Neutrophil (primary cell): ENCODE measurements around the gene KMT2B.

ENCODE experiments used
- H3K27ac ChIP-seq: fragments of 200-600 bp; sonication (generic); 2 replicates; pipeline ENCODE4 v1.5.1; 2016; ENCODE audit warnings: mild to moderate bottlenecking, moderate library complexity
- H3K27me3 ChIP-seq: fragments of 200-600 bp; sonication (generic); 2 replicates; pipeline ENCODE4 v1.6.0; 2016; ENCODE audit warnings: mild to moderate bottlenecking
- H3K36me3 ChIP-seq: fragments of 200-600 bp; sonication (generic); 2 replicates; pipeline ENCODE4 v1.5.1; 2017
- H3K4me1 ChIP-seq, 2 experiments: fragments of 200-600 bp in 1 of 2; sonication (generic) in 1 of 2; 1 replicate in 1 of 2; 2 replicates in 1 of 2; pipeline versions ENCODE4 v1.5.1 to v1.6.1; 2013 to 2016; ENCODE audit warnings: low read depth in 1 of 2, low read length in 1 of 2, mild to moderate bottlenecking in 1 of 2, moderate library complexity in 1 of 2; ENCODE audit not compliant: control insufficient read depth in 1 of 2, insufficient read depth in 1 of 2
- H3K4me3 ChIP-seq, 2 experiments: fragments of 200-600 bp in 1 of 2; sonication (generic) in 1 of 2; 1 replicate in 1 of 2; 2 replicates in 1 of 2; pipeline ENCODE4 v1.5.1; 2013 to 2016; ENCODE audit warnings: low read depth in 1 of 2, low read length in 1 of 2, mild to moderate bottlenecking in 1 of 2, moderate library complexity in 1 of 2
- H3K9me3 ChIP-seq: fragments of 200-600 bp; sonication (generic); 2 replicates; pipeline ENCODE4 v1.5.1; 2016
- CTCF ChIP-seq: fragments of 200-600 bp; sonication (generic); IDR thresholded peaks from 2 replicates; pipeline ENCODE4 v1.5.1; 2016; ENCODE audit warnings: antibody characterized with exemption

KMT2B gene

DNA sequence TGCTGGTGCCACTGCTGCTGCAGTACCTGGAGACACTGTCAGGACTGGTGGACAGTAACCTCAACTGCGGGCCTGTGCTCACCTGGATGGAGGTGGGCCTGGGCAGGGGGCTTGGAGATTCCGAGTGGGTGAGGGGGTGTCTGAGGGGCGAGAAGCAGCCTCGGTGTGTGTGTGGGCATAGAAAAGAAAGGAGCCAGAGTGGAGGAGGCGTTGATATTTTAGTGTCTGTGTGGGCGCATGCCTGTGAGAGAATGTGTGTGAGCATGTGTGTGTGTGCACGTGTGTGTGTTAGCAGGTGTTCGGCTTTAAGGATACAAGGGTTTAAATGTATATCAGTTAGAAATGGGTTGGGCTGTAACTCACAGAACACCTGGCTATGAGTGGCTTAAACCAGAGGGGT is 61.2 kb downstream of the KMT2B start:
- Histone ChIP-seq H3K4me3 (no peak overlapping the region), H3K27me3 (no peaks in the 10 kb centered on the region), H3K36me3 (peaks cover 65% of the 10 kb centered on the region), H3K4me1 (peaks cover 15 to 19% of the 10 kb centered on the region in 2 experiments), H3K9me3 (no peaks in the 10 kb centered on the region), H3K27ac (no peak overlapping the region)
- TF ChIP-seq CTCF = no peak

- Histone ChIP-seq H3K27ac (no peak overlapping the region), H3K4me1 (peaks cover 9 to 12% of the 10 kb centered on the region in 2 experiments), H3K27me3 (no peaks in the 10 kb centered on the region), H3K9me3 (no peaks in the 10 kb centered on the region), H3K4me3 (no peak overlapping the region), H3K36me3 (peaks cover 76% of the 10 kb centered on the region)
- no peak for TF ChIP-seq CTCF
Measured at GRCh38 chr19:35780058-35780457, 62.3 kb downstream of the KMT2B start.

DNA sequence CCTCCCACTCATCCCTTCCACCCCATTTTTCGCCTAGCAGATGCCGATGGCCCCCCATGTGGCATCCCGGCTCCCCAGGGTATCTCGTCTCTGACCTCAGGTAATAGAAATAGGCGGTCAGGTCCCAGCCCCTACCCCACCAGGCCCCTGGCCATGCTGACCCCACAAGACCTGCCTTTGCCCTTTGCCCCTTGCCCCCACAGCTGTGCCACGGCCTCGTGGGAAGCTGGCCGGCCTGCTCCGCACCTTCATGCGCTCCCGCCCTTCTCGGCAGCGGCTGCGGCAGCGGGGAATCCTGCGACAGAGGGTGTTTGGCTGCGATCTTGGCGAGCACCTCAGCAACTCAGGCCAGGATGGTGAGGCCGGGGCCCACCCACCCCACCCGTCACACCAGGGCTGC is 62.9 kb downstream of the KMT2B start:
- Histone ChIP-seq H3K36me3 (peaks cover 82% of the 10 kb centered on the region), H3K9me3 (no peaks in the 10 kb centered on the region)
- no peak for TF ChIP-seq CTCF

GRCh38 chr19:35781650-35782049 is 63.8 kb downstream of the KMT2B start:
- H3K9me3 ChIP-seq = no peaks in the 10 kb centered on the region
- H3K36me3 ChIP-seq = peaks cover 91% of the 10 kb centered on the region
- H3K27me3 ChIP-seq = no peaks in the 10 kb centered on the region
- peaks cover 0 to 1% of the 10 kb centered on the region in 2 experiments for H3K4me1 ChIP-seq
- TF ChIP-seq CTCF = no peak
- H3K4me3 ChIP-seq = no peak overlapping the region
- H3K27ac ChIP-seq = no peak overlapping the region

More for the DNA sequence above, 62.9 kb downstream of the KMT2B start:
- H3K27ac ChIP-seq = no peak overlapping the region
- peaks cover 7 to 10% of the 10 kb centered on the region in 2 experiments for H3K4me1 ChIP-seq
- no peak overlapping the region for H3K4me3 ChIP-seq
- H3K27me3 ChIP-seq = no peaks in the 10 kb centered on the region

DNA sequence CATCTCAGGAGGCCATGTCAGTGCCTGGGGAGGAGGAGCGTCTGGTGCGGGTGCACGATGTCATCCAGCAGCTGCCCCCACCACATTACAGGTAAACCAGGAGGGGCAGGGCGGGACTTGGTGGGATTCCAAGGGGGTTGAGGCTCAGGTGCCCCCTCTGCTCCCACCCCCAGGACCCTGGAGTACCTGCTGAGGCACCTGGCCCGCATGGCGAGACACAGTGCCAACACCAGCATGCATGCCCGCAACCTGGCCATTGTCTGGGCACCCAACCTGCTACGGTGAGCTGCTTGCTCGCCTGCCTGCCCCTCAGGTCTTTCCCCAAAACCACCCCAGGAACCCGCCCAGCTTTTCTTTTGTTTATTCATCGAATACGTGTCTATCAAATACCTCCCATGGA is 64.8 kb downstream of the KMT2B start:
- H3K27me3 ChIP-seq = no peaks in the 10 kb centered on the region
- no peak overlapping the region for H3K4me3 ChIP-seq
- no peaks in the 10 kb centered on the region for H3K4me1 ChIP-seq
- H3K9me3 ChIP-seq = no peaks in the 10 kb centered on the region
- no peak overlapping the region for H3K27ac ChIP-seq
- TF ChIP-seq CTCF = no peak
- peaks cover 97% of the 10 kb centered on the region for H3K36me3 ChIP-seq
